PFSK-1 (cell line): Measurements from ENCODE around the gene PACSIN1.

ENCODE experiments used
- FOXP2 ChIP-seq: optimal IDR thresholded peaks from 2 replicates; pipeline ENCODE3; 2011; ENCODE audit warnings: borderline replicate concordance, control low read depth, inconsistent platforms; ENCODE audit not compliant: insufficient read depth; ENCODE audit errors: extremely low read length, extremely low read depth
- POLR2AphosphoS5 ChIP-seq: IDR thresholded peaks from 2 replicates; pipeline ENCODE4 v1.6.1; 2012; ENCODE audit warnings: low read depth, mild to moderate bottlenecking, control low read depth, low read length, moderate library complexity
- REST ChIP-seq, 2 experiments: IDR thresholded peaks; 2 replicates each; pipeline versions ENCODE4 v1.6.1 to v1.8.0; 2011 to 2012; ENCODE audit warnings: low read depth in 2 of 2, low read length in 2 of 2, control low read depth in 1 of 2, inconsistent platforms in 1 of 2, mild to moderate bottlenecking in 1 of 2, moderate library complexity in 1 of 2; ENCODE audit not compliant: insufficient read depth in 1 of 2

- TF ChIP-seq POLR2AphosphoS5 = no peak
- TF ChIP-seq REST (IDR thresholded peaks at IDR 0.05; ENCODE audit: insufficient read depth in 1 of 2, low read depth in 2 of 2, low read length in 2 of 2) = no peak
- no peak for TF ChIP-seq FOXP2
Observed at GRCh38 chr6:34437644-34437970, 28.3 kb upstream of the PACSIN1 start.
